ENCODE measurements around the gene MEG3.
"Not testable (repeated sequence)": the region's sequence is repeated elsewhere in the genome, so short reads cannot be mapped to it uniquely, and the experiment has no call there.

Gene MEG3

DNA sequence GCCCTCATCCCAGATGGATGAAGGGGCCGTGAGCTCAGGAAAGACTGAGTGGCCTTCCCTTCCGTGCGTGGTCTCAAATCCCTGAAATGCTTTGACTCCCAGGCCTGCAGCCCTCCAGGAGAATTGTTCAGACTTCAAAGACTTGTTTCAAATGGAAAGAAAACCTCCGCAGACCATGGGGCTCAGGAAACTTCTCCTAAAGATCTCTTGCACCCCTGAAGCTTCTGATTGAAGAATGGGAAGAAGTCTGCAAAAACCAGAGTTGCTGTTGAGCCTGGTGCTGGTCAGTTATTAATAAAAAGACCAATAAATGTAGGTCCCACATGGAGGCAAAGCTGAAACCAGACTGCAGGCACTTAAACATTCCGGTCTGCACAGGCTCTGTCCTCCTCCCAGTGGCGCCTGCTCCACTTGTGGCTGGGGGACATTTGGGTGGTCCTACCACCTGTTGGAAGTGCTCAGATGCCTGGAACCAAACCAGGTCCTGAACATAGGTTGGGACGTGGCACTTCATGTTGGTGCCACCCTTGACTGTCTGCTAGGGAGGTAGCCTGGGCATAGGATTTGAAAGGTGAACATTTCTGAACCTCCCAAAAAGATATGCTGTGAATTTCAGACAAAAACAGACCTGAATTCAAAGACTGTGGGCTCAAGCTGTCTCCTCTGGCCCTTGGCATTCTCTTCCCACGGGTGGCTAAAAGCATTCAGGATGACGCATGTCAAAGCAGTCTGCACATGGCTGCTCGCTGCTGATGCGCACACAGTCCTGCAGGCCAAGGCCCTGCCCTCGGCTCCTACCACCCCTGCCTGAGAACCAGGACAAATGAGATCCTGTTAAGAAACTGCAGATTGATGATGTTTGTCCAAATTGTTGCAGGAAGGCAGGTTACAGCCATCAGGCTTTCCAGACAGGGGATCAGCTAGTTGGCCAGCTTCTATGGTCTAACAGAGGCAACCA, 36.2 kb upstream of the MEG3 start:
- no peak for DNase-seq

DNA sequence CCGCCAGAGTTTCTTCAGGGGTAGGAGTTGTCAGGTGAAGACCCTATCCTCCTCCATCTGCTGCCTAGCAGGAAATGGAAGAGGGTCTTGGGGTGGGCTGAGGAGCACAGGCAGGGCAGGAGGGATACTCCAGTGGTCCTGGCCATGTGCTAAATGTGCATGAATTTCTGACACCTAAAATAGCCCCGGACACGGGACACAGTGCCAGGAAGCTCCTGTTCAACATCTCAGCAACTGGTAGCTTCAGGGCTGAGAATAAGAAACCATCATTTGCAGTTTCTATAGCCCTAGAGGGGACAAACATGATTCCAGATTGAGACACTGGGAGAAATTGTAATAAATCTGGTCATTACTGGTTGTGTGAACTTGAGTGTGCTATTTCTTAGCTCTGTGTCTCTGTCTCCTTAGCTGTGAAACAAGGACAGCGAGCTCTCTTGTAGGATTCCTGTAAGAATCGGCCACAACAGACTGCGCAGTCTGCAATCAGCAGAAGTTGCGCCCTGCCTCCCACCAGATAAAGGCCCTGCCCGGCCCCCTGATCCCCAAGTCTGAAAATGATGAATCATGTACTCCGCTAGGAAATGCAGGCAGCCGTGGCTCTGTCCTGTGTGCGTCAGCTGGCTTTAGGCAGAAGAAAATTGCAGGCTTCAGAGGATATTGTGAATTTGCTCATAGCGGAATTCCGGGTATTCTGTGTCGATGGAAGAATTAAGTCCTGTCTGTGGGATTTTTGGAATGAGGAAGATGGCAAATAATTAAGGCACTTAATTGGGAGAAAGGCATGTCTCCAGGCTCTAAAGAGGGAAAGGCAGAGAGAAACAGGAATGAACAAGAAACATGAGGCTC, 35.2 kb upstream of the MEG3 start:
- no peak for DNase-seq

DNA sequence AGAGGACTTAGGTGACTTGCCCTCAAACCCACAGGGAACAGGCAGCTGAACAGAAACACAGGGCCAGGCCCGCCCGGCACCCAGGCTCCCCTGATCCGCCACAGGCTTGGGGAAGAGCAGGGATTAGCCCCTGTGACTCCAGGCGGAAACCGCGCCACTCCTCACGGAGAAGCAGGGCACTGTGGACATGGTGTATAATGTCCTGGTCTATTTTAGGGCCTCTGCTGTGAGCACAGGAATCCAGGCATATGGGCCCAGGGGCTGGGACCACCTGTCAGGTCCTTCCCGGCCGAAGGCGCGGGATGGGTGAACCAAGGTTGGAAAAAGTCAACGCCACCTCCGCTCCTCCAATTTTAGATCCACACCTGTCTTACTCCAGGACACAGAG, 34.6 kb upstream of the MEG3 start:
- no peak for DNase-seq

DNA sequence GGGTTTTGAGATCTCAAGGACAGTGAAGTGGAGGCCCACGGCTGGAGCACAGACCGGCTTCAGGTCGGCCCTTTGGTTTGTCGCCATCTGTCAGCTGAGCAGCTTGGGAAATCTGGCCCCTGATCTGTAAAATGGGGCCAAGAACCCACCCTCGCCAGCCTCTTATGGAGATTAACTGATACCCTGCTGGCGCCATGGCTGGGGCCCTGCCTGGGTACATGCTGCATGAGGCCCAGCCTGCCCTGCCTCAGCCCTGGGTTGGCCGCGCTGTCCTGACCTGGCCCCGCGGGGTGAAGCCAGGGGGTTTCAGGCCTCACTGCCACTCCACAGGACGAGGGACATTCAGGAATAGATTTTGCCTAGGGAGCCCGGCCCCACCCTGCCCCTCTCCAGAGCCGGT, 33.9 kb upstream of the MEG3 start:
- DNase-seq, result no peak

DNA sequence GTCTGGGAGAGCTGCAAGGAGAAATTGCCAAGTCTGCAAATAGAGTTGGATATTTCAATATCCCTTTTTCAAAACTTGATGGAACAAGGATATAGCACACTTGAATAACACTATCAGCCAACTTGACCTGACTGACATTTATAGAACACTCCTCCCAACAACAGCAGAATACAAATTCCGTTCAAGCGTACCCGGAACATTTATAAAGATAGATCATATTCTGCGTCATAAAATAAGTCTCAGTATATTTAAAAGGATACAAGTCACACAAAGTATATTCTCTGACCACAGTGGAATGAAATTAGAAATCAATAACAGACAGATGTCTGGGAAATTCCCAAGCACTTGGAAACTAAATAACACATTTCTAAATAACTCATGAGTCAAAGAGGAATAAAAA, 29.0 kb upstream of the MEG3 start:
- DNase-seq, result no peak

DNA sequence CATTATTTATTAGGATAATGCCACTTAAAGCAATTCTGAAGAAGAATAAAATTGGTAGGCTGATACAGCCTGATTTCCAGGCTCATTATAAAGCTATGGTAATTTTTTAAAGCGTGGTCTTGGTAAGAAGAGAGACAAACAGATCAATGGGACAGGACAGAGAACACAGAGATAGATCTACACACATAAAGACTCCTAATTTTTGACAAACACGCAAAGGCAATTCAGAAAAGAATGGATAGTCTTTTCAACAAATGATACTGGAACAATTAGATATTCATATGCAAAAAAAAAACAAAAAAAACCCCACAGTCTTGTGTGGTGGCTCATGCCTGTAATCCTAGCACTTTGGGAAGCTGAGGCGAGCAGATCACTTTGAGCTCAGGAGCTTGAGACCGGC, 25.9 kb upstream of the MEG3 start:
- no peak for DNase-seq

DNA sequence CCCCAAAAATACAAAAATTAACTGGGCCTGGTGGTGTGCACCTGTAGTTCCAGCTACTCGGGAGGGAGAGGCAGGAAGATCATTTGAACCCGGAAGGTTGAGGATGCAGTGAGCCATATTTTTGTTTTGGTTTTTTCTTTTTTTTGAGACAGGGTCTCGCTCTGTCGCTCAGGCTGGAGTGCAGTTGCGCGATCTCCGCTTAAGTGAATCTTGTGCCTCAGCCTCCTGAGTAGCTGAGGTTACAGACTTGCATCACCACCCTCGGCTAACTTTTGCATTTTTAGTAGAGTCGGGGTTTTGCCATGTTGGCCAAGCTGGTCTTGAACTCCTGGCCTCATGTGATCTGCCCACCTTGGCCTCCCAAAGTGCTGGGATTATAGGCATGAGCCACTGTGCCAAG, 24.5 kb upstream of the MEG3 start:
- DNase-seq, result not testable (repeated sequence)

DNA sequence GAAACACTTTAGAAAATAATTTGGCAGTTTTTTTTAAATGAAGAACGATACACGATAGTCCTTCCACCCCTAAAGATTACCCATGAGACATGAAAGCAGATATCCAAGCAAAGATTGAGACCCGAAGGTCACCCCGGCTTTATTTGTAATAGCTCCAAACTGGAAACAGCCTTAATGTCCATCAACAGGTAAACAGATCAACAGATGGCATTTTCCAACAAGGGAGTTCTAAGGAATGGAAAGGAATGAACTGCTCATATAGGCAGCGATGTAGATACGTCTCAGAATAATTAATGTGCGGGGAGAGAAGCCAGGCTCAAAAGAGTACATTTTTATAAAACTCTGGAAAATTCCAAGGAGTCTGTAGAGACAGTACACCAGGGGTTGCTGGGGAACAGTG, 23.7 kb upstream of the MEG3 start:
- no peak for DNase-seq

DNA sequence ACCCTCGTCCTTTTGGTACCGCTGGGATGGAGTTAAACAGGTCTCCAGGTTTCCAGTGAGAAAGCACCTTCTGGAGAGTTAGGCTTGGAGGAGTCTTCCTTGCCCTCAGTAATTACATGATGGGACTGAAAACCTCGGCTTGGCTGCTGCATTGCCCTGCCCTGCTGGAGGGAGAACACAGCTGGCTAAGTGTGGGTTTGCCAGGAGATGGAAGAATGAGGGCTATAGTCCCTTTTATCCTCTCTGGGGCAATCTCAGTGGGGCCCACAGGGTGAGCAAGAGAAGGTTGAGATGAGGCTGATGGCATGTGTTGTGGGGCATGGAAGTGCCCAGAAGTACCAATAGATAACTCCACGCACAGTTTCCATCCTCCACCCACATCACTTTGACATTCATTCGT, 23.2 kb upstream of the MEG3 start:
- no peak for DNase-seq

DNA sequence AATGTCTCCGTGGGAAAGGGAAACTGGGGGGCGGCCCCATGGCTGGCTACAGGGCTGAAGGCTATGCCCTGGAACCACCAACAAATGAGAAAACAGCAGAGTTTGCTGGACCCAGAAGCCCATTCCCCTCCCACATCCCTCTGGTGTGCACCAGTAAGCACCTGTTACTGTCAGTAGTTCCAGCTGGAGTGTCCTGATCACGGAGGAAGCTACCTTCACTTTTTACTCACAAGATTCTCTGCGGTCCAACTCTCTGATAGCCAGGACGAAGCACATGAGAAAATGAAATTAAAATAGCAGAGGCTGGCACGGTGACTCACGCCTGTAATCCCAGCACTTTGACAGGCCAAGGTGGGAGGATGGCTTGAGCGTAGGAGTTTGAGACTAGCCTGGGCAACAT, 22.7 kb upstream of the MEG3 start:
- no peak for DNase-seq

DNA sequence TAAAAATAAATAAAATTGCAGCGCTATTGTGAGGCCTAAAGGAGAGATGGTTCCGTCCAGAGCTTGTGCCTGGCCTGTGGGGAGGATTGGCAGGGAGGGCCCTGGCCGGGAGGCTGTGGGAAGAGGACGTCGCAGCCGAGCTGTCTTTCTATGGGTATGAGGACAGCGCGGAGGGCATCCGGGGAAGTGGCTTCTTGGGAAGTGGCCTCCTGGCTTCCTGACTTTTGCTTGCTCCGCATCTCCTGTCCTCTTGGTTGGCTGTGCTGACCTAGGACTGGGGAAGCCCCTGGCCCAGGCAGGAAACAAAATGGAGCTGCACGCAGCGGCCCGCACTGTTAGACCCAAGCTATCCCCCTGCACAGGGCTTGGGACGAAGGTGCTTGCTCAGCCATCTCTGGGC, 22.2 kb upstream of the MEG3 start:
- no peak for DNase-seq

DNA sequence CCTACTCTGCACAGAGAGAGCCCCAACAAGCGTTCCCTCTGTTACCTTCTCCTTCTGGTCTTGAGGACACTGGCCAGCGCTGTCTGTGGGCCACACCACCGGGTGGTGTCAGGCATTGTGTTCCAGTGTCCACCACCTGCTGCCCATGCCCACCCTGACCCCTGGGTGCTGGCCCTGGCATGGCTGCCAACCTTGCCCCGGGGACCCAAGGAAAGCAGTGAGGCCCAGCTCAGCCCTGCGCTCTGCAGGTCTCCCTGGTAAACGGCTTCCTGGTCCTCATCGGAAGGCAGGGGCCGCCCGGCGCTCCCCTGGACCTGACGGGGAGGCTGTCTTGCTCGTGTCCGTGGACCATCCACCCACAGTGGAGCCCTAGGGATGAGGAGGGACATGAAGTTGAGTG, 21.8 kb upstream of the MEG3 start:
- DNase-seq, result no peak

DNA sequence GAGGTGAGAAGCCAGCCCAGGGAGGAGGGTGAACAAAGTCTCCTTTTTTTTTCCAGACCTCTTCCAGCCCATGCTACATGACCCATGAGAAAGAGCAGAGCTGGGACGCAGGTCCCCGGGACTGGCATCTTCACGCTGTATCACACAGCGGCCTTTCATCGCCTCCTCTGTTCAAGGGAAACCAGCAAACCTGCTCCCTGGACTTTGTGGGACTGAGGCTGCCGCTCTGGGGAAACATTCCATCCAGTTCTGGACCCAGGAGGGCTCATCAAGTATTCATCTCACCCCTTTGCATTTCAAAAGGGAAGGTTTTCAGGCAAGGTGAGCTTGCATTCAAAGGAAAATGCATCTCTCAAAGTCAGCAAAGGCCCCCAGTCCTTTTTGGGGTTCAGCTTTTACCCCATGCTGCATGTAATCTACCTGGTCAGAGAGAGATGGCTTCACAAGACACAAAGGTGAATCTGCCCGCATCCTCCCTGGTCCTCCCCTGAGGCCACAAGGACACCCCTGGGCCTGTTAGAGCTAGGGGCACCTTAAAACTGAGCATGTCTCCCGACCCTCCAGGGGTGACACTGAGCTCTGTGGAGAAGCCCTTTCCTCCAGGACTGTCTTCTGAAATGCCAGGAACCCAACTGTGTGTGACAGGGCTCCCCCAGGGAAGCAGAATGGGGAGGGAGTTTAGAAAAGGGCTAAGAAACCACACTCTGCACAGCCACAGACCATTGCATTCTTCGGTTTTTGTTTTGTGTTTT, 21.2 kb upstream of the MEG3 start:
- DNase-seq, result no peak

DNA sequence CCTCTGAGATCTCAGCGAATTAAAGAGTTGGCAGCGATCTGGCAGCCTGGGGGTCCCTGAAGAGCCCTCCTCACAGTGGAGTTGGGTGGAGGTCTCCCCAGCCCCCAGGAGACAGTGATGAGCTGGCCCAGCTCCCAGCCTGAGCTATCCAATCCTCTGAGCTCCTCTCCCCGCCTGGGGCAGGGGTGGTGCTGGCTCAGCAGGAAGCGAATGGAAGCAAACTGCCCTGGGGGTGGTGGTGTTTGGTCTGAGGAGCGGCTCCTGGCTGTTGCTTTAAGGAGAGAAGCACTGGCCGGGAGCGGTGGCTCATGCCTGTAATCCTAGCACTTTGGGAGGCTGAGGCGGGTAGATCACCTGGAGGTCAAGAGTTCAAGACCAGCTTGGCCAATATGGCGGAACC, 19.5 kb upstream of the MEG3 start:
- DNase-seq, result no peak

DNA sequence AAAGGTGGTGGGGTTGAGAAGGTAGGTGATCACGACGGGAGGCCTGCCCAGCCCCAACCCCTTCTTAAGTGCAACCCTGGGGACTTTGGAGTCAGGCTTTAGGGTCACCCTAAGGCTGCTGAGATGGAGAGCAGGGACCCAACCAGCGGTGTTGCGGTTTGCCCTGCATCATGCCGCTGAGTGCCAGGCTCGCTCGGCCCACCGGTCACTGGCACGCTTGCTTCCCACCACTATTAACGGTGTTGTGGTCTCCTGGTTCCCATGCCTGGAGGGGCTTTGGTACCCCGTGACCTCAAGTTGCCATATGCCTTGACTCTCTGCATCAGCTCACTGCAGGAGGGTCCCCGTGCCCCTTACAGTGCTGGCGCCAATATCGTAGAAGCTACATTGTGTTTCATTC, 18.4 kb upstream of the MEG3 start:
- no peak for DNase-seq

DNA sequence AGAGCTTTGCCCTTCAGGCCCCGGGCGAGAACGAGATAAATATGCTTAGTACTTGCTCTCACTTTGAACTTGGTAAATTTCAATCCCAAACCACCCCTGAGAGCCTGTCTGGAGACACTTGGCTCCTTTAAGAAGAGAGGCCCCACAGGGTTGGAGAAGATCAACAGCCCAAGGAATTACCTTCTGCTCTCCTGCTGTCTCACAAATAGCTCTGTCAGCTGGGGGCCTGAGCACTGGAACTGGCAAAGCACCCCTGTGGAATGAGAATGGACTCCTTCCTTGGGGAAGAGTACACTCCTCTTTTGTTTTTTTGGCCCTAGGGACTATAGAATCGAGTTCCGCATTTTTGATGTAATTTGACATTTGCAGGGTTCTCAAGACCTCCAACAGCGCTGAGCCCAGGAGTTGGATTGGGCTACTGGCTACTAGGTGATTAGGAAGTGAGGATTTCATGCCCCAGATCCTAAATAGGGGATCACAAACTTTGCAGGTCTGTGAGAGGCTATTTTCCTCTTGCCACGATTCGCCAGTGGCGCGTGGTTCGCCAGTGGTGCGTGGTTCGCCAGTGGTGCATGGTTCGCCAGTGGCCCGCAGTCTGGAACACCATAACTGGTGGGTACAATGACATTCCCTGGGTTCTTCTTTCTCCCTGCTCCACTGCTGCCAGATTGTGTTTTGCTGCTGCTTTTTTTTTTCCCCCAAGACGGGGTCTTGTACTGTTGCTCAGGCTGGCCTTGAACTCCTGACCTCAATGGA, 17.8 kb upstream of the MEG3 start:
- no peak for DNase-seq

DNA sequence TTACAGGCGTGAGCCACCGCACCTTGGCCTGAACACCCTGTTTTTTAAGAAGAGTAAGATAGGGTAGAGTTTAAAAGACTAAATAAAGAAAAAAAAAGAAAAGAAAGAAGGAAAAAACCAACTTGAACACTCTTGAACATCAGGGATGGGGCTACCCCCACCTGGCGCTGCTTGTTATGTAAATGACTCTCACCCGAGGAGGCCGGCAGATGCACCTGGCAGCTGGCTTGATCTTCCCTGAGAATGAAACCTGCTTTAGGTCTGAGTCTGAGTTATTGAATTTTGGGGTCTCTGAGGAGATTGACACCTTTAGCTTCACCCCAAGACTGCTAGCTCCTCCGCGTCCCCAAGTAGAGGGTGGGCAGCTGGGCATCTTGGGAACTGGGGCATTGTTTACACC, 15.5 kb upstream of the MEG3 start:
- no peak for DNase-seq

DNA sequence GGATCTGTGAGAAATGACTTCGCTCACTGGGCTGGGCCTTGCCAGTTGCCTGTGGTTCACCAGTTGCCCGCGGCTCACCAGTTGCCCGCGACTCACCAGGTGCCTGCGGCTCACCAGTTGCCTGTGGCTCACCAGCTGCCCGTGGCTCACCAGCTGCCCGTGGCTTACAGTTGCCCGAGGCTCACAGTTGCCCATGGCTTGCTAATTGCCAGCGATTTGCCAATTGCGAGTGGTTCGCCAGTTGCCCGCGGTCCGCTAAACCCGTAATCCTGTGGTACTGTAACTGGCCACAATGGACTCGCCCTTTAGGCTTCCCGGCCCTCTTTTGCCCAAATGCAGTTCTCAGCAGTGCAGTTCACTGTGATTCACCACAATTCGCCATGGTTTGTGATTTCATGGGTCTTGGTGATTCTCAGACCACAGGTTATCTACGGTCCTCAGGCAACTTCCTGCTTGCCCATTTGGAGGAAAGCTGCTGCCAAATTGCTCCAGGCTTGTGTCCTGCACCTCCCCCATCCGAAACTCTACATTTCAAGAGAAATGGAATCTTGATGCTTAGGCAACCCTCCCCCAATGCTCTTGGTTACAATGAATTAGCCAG, 15.0 kb upstream of the MEG3 start:
- DNase-seq, result no peak

DNA sequence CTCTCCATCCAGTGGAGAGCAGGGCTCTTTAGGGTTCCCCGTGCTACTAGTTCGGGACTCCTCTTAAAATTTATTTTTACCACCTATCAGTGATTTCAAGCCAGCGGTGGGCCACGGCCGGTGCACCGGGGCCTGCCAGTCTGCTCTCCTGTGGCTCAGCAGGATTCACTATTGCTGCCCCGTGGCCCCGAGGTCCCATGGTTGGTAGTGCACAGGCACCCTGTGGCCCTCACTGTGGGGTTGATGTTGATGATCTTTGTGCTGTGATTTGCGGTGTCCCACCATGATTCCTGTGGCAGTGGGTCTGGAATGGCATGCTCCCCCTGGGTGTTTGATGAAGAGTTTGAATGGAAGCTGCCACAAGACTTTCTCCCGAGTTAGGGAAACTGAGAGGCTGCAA, 12.6 kb upstream of the MEG3 start:
- no peak for DNase-seq

DNA sequence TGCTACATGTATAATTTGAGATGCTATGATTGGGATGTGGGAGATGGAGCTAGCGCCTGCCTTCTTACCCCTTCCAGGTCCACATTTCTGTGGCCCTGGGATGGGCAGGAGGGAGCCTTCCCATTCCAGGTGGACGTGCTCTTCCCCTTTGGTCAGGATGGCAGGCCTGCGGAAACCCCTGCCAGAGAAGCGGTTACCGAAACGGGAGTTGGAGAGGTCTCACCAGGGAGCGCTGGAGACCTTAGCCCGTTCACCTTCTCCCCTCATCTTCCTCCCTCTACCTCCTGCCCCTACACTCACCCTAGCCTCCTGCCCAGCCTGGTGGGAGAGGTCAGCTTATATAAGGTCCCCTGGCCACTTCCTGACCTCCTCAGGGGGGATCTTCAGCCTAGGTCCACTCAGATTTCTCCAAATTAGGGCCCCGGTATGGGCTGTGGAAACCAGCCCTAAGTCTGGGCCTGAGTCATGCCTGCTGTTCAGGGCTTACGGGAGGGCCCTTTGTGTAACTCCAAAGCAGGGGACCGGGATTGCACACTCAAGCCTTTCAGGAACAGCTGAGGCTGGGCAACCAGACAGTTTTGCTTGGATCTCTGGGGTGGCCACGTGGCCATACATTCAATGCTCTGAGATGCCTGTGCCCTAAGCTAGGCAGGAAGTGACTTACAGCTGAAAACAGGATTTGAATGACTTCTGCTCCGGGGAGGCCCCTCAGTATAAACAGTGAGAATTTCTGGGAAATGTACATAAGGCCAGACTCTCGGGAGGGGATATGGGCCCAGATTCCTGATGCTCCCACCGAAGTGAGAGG, 10.2 kb upstream of the MEG3 start:
- DNase-seq, result no peak

DNA sequence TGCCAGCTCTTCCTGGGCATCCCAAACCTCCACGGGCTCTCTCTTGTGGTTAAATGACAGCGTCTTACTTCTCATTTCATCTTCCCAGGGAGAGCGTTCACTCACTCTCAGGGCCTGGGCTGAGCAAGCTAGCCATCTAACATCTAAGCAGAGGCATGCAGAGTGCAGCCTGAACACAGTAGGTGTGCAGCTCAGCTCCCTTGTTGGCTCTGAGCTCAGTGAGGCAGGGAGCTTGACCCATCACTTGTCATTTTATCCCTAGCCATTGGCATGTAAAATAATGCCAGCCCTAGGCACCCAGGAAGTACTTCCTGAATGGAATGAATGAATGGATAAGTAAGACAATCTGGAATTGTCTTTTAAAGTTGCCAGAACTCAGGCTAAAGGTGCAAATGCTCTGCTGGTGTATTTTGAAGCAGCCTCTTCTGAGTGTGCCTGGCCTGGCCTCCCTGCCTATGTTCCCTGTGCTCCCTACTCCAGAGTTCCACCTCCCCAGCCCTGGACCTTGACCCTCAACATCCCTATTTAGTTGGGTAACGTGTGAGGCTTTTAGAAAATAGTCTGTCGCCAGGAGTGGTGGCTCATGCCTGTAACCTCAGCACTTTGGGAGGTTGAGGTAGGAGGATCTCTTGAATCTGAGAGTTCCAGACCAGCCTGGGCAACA, 9.5 kb upstream of the MEG3 start:
- DNase-seq, result no peak

Measured in DMS53 (cell line).